ENCODE results near the gene GRID1. TPM values are rescaled to one million over a fixed set of nuclear protein-coding genes. Genes with fewer than 3 reads are reported as not detected.
A peak's percentile ranks its signal among the peaks of the same experiment; 100 is the strongest.
"Not testable (repeated sequence)": the region's sequence is repeated elsewhere in the genome, so short reads cannot be mapped to it uniquely, and the experiment has no call there.

GRID1 gene
- total and polyA plus RNA-seq, 10 donors = 0.06 to 0.42 (median 0.15) TPM; not detected in 4

DNA sequence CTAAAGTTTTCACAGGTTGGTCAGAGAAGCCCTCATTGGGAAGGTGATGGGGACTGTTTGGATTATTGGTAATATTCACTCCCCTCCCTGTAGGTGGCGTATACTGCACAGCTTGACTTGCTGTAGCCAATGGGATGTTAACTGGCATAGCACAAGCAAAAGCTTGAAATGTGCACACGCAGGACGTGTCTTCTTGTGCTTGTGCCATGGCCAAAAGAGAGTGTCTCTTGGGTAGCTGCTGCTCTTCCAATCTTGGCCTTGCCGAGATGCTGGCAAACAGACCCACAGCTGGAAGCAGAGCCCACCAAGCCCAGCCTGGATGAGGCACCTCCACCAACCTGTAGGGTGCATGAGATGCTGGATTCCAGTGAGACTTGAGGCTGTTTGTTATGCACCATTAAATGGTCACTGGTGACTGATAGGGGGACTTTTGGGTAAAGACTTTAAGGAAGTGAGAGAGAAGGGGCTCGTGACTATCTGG is 266.0 kb downstream of the GRID1 start:
- WGBS, 5 donors = 39 to 55% (median 50%) methylated on average over 5 of the region's 5 CpGs
- Histone ChIP-seq H3K9me3 (no peaks in the 10 kb centered on the region), H3K27ac (no peak overlapping the region), H3K4me3 (no peak overlapping the region), H3K4me1 (no peaks in the 10 kb centered on the region), H3K36me3 (no peaks in the 10 kb centered on the region), H3K27me3 (replicated peaks in 1 of 7) (peaks cover 0 to 5% (median 0%) of the 10 kb centered on the region in 7 donors)
- peak; percentile 50 for DNase-seq
- intact Hi-C loops (cut with DNase I; ENCODE audit: low total_unique reads) = no loop called here
- TF ChIP-seq POLR2AphosphoS5 (IDR thresholded peaks at IDR 0.05) (no peak), POLR2A (IDR thresholded peaks at IDR 0.05) (no peak)
- TF ChIP-seq, protein P1, sequence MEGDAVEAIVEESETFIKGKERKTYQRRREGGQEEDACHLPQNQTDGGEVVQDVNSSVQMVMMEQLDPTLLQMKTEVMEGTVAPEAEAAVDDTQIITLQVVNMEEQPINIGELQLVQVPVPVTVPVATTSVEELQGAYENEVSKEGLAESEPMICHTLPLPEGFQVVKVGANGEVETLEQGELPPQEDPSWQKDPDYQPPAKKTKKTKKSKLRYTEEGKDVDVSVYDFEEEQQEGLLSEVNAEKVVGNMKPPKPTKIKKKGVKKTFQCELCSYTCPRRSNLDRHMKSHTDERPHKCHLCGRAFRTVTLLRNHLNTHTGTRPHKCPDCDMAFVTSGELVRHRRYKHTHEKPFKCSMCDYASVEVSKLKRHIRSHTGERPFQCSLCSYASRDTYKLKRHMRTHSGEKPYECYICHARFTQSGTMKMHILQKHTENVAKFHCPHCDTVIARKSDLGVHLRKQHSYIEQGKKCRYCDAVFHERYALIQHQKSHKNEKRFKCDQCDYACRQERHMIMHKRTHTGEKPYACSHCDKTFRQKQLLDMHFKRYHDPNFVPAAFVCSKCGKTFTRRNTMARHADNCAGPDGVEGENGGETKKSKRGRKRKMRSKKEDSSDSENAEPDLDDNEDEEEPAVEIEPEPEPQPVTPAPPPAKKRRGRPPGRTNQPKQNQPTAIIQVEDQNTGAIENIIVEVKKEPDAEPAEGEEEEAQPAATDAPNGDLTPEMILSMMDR (IDR thresholded peaks at IDR 0.05 in 8 of 11, conservative IDR thresholded peaks at IDR 0.05 in 3 of 11) = peak in 2 of 11 experiments; percentile 7 to 27

DNA sequence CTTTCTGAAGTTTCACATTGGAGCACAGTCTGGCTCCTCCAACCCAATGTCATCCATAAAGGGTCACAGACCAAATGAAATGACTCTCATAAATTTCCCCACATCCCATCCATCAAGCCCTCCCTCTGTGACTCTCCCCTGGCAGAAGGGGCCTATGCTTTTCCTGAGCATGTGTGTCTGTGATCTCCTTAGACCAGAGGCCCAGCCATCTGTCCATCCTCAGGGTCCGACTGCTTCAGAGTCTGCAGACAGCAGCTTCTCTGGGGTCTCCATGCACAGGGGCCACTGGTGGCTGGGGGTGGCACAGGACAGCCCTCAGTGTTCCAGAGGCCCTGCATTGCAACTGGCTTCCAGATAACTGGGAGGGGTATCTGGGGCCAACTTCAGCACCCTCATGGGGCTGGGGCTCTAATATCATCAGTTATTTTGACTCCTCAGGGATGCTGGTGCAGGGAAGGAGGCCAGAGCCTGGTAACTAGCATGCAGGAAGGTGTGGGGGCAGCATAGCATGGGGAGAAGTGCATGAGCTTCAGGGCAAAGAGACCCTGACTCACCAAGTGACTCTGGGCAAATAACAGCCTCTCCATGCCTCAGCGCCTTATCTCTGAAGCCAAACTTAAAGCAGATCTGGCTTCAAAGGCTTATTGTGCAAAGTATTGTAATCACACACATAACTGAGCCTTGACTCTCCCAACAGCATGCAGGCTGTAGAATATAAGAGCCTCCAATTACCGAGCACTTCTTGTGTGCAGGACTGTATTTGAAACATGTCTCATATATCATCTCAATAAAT is 266.9 kb downstream of the GRID1 start:
- peak; percentile 38 for DNase-seq
- Histone ChIP-seq H3K27ac (no peak overlapping the region), H3K4me3 (no peak overlapping the region), H3K9me3 (no peaks in the 10 kb centered on the region), H3K27me3 (replicated peaks in 1 of 7) (peaks cover 0 to 5% (median 0%) of the 10 kb centered on the region in 7 donors), H3K36me3 (no peaks in the 10 kb centered on the region), H3K4me1 (no peaks in the 10 kb centered on the region)
- TF ChIP-seq, protein P1 (IDR thresholded peaks at IDR 0.05 in 8 of 11, conservative IDR thresholded peaks at IDR 0.05 in 3 of 11) = no peak
- TF ChIP-seq POLR2AphosphoS5 (IDR thresholded peaks at IDR 0.05) = no peak
- TF ChIP-seq POLR2A (IDR thresholded peaks at IDR 0.05) = no peak
- intact Hi-C loops (cut with DNase I; ENCODE audit: low total_unique reads) = no loop called here
- WGBS, 5 donors = 64 to 85% (median 80%) methylated on average over 2 to 3 of the region's 3 CpGs

DNA sequence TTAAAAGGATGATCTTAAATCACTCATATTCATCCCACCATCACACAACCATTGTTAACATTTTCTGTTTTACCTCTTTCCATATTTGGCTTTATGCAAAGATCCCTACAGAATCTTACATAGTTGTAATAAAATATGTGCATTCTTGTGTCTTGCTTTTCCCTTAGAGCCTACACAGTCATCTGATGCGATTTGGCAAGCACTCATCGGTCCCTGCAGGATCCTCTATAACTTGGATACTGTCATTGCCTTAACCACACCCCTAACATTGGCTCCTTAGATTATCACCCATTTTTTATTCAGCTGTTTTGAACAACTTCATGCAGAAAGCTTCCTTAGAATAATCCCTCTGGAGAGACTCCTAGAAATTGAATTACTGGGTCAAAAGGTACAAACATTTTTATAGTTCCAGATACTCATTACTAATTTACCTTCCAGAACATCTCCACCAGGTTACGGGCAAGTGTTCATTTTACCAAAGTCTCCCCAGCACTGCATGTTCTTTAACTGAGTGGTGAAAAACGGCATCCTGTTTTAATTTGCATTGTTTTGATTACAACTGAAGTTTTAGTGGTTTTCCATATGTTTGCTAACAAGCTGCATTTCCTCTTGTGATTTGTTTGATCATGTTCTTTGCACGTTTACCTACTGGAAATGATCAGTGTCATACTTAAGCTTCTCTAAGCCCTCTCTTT is 268.3 kb downstream of the GRID1 start:
- Histone ChIP-seq H3K36me3 (no peaks in the 10 kb centered on the region), H3K27me3 (replicated peaks in 1 of 7) (peaks cover 0 to 5% (median 0%) of the 10 kb centered on the region in 7 donors), H3K9me3 (no peaks in the 10 kb centered on the region), H3K4me1 (no peaks in the 10 kb centered on the region), H3K4me3 (no peak overlapping the region), H3K27ac (no peak overlapping the region)
- 64 to 73% (median 65%) methylated on average over 5 of the region's 5 CpGs for WGBS, 5 donors
- no peak for TF ChIP-seq POLR2A (IDR thresholded peaks at IDR 0.05)
- no peak for TF ChIP-seq POLR2AphosphoS5 (IDR thresholded peaks at IDR 0.05)
- TF ChIP-seq, protein P1 (IDR thresholded peaks at IDR 0.05 in 8 of 11, conservative IDR thresholded peaks at IDR 0.05 in 3 of 11) = no peak
- intact Hi-C loops (cut with DNase I; ENCODE audit: low total_unique reads) = no loop called here
- no peak for DNase-seq

DNA sequence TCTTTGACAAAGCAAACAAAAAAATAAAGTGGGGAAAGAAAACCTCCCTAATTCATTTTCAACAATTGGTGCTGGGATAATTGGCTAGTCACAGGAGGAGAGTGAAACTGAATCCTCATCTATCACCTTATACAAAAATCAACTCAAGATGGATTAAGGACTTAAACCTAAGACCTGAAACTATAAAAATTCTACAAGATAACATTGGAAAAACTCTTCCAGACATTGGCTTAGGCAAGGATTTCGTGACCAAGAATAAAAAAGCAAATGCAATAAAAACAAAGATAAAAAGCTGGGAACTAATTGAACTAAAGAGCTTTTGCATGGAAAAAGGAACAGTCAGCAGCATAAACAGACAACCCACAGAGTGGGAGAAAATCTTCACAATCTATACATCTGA is 271.5 kb downstream of the GRID1 start:
- H3K9me3 ChIP-seq; H3K36me3 ChIP-seq; intact Hi-C loops (cut with DNase I; ENCODE audit: low total_unique reads); DNase-seq; H3K4me1 ChIP-seq; H3K27ac ChIP-seq; H3K4me3 ChIP-seq: not testable (repeated sequence)
- H3K27me3 ChIP-seq (replicated peaks in 1 of 7) = peaks cover 0 to 14% (median 0%) of the 10 kb centered on the region in 7 donors
- 64 to 75% (median 64%) methylated on average over 1 of the region's 1 CpG for WGBS, 5 donors

DNA sequence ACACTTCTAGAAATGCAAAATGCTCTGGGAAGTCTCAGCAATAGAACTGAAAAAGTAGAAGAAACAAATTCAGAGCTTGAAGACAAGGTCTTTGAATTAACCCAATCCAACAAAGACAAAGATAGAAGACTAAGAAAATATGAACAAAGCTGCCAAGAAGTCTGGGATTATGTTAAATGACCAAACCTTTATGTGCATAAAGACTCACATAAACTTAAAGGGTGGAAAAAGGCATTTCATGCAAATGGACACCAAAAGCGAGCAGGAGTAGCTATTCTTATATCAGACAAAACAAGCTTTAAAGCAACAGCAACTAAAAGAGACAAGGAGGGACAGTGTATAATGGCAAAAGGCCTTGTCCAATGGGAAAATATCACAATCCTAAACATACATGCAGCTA is 274.3 kb downstream of the GRID1 start:
- H3K27me3 ChIP-seq (replicated peaks in 1 of 7) = peaks cover 0 to 30% (median 0%) of the 10 kb centered on the region in 7 donors
- H3K4me3 ChIP-seq; H3K27ac ChIP-seq; DNase-seq; H3K36me3 ChIP-seq; intact Hi-C loops (cut with DNase I; ENCODE audit: low total_unique reads); H3K4me1 ChIP-seq; H3K9me3 ChIP-seq: not testable (repeated sequence)
- WGBS, 5 donors = 68 to 78% (median 74%) methylated on average over 1 of the region's 1 CpG
